ENCODE data around the gene IL21R.

DNA sequence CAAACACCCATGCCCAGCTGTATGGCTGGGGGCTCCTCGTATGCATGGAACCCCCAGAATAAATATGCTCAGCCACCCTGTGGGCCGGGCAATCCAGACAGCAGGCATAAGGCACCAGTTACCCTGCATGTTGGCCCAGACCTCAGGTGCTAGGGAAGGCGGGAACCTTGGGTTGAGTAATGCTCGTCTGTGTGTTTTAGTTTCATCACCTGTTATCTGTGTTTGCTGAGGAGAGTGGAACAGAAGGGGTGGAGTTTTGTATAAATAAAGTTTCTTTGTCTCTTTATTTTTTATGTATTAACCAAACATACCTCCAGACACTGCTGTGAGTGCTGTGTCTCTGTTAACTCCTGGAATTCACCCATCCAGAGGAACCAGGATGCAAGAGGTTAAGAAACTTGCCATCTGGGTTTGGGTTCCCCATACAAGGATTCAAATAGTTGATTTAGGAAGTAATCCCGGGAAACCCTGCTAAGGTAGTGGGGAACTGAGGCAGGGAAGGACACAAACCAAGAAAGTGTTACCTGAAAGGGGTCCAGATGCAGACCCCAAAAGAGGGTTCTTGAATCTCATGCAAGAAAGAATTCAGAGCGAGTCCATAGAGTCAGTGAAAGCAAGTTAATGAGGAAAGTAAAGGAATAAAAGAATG lies 37.4 kb upstream of the IL21R start:
- TF ChIP-seq, protein P1, sequence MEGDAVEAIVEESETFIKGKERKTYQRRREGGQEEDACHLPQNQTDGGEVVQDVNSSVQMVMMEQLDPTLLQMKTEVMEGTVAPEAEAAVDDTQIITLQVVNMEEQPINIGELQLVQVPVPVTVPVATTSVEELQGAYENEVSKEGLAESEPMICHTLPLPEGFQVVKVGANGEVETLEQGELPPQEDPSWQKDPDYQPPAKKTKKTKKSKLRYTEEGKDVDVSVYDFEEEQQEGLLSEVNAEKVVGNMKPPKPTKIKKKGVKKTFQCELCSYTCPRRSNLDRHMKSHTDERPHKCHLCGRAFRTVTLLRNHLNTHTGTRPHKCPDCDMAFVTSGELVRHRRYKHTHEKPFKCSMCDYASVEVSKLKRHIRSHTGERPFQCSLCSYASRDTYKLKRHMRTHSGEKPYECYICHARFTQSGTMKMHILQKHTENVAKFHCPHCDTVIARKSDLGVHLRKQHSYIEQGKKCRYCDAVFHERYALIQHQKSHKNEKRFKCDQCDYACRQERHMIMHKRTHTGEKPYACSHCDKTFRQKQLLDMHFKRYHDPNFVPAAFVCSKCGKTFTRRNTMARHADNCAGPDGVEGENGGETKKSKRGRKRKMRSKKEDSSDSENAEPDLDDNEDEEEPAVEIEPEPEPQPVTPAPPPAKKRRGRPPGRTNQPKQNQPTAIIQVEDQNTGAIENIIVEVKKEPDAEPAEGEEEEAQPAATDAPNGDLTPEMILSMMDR (IDR thresholded peaks at IDR 0.05; ENCODE audit: insufficient read depth, low read length): no peak
- TF ChIP-seq, protein P2, sequence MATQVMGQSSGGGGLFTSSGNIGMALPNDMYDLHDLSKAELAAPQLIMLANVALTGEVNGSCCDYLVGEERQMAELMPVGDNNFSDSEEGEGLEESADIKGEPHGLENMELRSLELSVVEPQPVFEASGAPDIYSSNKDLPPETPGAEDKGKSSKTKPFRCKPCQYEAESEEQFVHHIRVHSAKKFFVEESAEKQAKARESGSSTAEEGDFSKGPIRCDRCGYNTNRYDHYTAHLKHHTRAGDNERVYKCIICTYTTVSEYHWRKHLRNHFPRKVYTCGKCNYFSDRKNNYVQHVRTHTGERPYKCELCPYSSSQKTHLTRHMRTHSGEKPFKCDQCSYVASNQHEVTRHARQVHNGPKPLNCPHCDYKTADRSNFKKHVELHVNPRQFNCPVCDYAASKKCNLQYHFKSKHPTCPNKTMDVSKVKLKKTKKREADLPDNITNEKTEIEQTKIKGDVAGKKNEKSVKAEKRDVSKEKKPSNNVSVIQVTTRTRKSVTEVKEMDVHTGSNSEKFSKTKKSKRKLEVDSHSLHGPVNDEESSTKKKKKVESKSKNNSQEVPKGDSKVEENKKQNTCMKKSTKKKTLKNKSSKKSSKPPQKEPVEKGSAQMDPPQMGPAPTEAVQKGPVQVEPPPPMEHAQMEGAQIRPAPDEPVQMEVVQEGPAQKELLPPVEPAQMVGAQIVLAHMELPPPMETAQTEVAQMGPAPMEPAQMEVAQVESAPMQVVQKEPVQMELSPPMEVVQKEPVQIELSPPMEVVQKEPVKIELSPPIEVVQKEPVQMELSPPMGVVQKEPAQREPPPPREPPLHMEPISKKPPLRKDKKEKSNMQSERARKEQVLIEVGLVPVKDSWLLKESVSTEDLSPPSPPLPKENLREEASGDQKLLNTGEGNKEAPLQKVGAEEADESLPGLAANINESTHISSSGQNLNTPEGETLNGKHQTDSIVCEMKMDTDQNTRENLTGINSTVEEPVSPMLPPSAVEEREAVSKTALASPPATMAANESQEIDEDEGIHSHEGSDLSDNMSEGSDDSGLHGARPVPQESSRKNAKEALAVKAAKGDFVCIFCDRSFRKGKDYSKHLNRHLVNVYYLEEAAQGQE (IDR thresholded peaks at IDR 0.05; ENCODE audit: insufficient replicate concordance, low read depth): no peak
